Medulla oblongata (tissue), 1 donor: ENCODE measurements around the gene DYRK1A.
"Not testable (repeated sequence)": the region's sequence is repeated elsewhere in the genome, so short reads cannot be mapped to it uniquely, and the experiment has no call there.

Experiments used
- DNase-seq: peaks from one replicate; pipeline ENCODE4 v3.0.0-alpha.2; 2015; ENCODE audit errors: extremely low spot score

DYRK1A gene

DNA sequence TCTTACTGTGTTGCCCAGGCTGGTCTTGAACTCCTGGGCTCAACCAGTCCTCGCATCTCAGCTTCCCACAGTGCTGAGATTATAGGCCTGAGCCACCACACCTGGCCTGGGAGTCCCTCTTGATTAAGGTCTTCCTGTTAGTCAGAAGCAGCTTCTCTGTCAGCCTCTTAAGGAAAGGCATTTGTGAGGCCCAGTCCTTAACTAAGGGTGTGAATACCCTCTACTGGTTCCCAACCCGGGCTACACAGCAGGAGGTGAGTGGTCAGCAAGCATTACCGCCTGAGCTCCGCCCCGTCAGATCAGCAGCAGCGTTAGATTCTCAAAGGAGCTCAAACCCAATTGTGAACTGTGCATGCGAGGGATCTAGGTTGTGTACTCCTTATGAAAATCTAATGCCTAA, 117.2 kb downstream of the DYRK1A start:
- no peak for DNase-seq

DNA sequence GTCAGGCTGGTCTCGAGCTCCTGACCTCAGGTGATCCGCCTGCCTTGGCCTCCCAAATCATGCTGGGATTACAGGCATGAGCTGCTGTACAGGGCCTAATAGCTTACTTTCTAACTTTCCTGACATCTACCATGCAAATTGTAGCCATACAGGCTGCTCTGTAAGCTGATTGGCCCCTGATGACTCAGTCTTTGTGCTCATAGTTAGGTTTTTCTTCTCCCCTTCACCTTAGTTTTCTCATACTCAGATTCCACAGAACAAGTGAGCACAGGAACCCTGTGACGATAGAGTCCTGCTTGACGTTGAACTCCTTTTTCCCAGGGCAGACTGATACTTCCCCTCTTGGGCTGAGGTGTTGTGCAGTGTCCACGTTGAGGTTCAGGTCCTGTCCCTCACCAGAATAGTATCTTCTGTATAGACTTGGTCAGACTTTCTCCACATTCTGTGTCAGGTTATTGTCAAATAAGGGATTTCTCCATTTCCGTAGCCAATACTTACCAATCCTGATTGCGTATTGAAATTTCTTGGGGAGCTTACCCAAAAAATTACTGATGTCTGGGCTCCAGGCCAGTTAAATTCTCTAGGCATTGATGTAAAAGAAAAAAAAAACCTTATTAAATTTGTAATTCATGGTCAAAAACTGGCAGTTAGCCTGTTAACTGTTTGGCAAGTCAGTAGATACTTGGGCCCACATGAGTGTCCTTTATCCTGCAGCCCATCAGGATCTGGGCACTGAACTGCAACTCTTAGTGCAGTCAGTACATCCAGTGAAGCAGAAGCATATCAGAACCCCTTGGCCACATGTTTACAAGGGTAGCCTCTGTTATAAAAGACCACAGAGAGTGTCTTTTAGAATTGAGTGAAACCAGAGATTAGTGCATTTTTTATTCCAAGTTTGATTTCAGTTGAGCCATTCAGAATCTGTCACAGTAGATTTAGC, 118.2 kb downstream of the DYRK1A start:
- peak; percentile 35 for DNase-seq

DNA sequence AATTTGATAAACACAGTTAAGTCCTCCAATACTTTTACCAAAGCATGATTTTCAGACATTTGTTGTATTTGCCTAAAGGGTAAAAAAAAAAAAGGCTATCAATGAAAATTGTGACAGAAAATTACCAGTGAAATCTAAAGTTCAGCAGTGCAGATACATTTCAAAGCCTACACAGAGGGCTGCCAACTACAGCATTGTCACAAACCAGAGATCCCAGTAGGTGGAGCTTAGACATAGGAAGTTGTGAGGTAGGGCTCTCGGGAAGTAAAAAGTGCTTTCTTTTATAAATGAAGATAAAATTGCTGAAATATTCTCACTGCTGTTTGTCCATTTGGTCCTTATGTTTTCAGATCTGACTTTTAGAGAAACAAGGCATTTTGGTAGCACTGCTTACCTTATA, 123.0 kb downstream of the DYRK1A start:
- DNase-seq, result no peak

DNA sequence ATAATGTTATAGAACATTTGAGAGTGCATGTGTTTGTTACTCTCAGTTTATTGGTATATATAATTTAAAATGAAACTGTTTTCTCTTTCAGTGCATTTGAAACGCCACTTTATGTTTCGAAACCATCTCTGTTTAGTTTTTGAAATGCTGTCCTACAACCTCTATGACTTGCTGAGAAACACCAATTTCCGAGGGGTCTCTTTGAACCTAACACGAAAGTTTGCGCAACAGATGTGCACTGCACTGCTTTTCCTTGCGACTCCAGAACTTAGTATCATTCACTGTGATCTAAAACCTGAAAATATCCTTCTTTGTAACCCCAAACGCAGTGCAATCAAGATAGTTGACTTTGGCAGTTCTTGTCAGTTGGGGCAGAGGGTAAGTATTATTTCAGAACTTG, 123.5 kb downstream of the DYRK1A start:
- DNase-seq, result no peak

DNA sequence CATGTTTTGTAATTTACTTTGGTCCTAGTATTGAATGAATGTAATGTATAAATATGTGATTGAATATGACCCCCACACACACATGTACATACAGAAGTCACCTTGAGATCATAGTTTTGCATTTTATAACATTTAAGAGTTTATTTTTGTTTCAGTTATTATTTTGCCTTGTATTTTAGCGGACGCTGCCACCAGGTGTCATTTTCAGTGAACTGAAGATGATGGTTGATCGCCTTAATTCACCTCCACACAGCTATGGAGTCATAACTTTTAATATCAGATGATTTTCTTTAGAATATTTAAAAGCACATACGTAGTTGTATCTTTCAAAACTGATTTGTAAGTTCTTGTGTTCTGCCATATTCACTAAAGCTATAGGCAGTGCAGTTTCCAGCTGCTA, 130.4 kb downstream of the DYRK1A start:
- DNase-seq, result no peak

DNA sequence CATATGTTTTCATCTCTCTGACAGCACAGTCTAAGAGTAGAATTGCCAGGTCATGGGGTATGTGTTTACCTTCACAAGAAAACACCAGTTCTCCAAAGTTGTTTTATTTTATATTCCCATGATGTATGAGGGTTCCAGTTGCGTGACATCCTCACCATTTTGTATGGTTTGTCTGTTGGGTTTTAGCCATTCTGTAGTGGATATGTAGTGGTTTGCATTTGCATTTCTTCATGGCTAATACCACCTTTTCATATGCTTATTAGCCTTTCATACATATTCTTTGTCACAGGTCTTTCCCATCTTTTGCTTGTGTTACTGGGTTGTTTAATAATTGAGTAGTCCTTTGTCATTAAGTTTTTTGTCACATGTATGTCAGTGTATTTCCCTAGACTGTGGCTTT, 132.1 kb downstream of the DYRK1A start:
- DNase-seq, result no peak

DNA sequence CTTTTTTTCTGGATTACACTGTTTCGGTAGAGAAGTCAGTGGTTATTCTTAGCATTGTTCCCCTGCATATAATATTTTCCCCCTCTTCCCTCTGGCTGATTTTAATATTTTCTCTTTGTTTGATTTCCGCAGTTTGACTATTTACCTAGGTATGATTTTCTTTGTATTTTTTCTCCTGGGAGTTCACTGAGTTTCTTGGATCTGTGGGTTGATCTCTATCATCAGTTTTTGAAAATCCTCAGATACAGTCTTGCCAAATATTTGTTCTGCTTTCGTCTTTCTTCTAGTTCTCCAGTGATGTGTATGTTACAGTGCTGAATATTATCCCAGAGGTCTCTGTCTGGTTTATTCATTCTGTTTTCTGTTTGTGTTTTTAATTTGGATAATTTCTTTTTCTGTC, 136.4 kb downstream of the DYRK1A start:
- DNase-seq, result no peak

DNA sequence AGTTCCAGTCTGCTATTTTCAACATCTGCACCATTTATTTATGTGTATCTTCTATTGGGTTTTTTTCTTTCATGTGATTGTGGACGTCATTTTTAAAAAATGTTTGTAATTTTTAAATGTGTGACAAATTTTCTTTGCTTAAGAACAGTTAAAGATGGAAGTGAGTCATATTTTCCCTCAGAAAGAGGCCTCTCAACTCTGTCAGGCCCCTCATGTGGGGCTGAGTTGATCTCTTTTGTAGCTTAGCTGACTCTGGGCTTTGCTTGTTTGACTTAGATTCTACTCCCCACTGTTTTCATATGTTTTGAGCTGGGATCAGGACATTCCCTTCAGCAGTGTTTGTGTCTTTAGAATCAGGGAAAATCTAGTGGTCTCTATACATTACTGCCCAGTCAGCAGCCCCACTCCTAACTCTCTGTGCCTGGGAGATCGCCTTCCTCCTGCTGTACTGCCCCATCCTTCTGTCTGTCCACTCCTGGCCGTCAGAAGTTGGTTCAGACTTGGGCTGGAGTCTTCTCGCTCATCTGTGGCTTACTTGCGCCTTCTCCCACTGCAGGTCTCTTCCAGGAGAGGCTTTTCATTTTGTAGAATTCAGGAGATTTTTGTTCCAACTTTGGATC, 137.4 kb downstream of the DYRK1A start:
- DNase-seq, result no peak

DNA sequence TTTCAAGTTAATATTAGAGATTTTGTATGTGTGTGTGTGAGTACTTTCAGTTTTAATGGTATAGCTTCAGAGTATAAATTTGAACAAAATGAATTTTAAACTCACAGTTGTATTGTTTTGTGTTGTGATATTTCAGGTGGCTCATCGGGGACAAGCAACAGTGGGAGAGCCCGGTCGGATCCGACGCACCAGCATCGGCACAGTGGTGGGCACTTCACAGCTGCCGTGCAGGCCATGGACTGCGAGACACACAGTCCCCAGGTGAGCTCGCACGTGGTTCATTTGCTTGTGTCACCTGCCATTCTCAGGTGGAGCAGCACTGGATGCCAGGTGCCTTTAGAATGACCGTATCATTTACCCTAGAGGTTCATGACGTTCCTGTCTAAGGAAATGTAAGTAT, 139.4 kb downstream of the DYRK1A start:
- no peak for DNase-seq

DNA sequence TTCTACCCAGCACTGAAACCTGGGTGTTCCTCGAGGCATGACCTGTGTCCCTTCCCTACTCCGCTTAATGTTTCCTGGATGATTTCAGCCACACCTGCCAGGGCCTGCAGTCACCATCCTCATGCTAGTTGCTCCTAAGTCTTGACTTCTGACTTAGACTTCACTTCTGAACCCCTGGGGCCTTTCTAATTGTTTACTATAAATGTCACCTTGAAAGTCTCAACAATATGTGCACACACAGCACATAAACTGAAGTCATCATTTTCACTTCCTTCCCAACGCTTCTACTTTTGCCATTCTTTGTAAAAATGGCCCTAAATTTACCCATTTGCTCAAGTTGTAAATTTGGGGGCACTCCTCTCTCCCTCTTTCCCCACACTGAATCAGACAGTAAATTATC, 141.1 kb downstream of the DYRK1A start:
- DNase-seq, result no peak

DNA sequence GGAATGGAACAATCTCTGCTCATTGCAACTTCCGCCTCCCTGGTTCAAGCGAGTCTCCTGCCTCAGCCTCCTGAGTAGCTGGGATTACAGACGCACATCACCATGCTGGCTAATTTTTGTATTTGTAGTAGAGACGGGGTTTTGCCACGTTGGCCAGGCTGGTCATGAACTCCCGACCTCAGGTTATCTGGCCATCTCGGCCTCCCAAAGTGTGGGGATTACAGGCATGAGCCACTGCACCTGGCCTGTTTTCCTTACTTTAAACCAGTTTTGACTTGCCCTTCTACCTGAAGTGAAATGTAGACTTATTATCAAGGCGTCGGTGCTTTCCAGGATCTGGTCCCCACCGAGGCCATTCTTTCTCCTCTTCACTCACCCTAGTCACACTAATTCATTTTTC, 141.8 kb downstream of the DYRK1A start:
- DNase-seq, result no peak

DNA sequence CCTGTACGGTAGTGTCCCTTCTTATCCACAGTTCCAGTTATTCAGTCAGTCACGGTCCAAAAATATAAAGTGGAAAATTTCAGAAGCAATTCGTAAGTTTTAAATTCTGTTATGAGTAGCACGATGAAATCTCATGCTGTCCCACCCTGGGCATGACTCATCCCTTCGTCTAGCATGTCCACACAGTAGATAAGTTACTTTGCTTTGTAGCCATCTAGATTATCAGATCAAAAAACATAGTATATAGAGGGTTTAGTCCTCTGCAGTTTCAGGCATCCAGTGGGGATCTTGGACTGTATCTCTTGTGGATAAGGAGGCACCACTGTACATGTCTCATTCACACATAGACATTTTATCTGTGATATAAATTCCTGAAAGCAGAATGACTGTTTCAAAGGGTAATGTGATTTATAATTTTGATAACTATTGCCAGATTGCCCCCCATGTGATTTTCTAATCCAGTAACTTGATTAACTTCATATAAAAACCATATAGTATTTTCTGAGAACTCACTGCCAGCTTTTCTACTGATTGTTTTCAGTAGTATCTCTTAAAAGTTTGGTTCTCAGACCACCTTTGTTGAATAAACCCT, 143.3 kb downstream of the DYRK1A start:
- DNase-seq, result no peak

DNA sequence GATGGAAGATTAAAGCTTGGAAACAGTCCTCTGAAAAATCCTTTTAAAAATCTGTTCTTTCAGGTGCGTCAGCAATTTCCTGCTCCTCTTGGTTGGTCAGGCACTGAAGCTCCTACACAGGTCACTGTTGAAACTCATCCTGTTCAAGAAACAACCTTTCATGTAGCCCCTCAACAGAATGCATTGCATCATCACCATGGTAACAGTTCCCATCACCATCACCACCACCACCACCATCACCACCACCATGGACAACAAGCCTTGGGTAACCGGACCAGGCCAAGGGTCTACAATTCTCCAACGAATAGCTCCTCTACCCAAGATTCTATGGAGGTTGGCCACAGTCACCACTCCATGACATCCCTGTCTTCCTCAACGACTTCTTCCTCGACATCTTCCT, 145.3 kb downstream of the DYRK1A start:
- DNase-seq, result no peak

DNA sequence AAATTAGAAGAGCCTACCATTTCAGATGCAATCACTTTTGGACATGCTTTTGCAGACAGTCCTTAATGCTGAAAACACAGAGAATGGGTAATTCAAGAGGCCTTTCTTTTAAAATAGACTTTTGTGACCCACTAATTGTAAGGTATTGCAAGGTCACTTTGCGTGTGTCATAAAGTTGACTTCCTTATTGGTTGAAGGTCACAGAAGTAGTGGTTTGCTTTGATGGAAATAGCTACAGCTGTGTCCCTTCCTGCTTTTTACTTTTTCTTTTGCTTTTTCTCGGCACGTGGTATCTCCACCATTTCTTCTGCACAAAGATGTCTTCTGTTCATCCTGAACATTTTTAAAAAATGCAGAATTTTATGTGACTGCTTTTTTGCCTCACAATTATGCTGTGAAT, 146.8 kb downstream of the DYRK1A start:
- DNase-seq, result no peak

DNA sequence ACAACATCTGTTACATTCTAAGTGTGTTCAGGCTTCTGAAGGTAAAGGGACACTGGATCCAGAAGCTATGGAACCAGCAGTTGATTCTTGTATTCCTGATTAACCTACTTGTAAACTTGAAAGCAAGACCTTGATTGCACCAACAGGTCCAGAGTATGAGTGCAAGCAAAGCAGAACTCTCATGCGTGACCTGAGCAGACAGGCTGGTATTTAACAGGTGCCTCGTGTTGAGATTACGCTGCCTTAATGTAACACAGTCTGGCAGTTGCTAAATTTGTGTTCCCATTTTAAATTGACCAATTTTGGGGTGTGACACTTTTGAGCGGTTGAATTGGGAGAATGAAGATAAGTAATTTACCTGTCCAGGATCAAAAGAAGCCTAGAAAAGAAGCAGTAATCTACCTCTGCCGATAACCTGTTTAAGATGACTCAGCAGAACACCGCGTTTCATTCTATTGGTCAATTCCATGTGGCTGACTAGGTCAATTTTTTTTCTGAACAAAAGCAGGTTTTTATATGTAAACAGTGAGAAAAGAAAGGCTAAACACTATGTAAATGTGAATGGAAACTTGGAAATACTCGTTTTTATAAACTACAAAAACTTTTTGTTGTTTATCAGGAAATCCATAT, 147.6 kb downstream of the DYRK1A start:
- DNase-seq, result no peak

DNA sequence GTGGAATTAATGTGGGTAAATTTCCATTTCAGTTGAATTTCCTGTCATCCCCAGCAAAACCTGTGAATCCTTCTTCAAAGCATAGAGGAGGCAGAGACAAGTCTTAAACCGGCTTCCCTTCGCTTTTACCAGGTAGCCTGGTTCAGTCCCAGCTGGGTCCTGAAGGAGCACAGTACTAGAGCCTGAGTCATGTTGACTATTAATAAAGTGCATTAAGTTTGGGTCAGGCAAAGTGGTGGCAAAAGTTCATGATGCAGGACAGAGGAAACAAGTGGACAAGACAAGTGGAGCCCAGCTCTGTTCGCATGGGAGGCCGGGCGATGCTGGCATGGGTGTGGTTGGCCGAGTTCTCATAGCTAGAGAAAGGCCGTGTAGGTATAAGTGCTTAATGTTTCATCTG, 150.4 kb downstream of the DYRK1A start:
- no peak for DNase-seq

DNA sequence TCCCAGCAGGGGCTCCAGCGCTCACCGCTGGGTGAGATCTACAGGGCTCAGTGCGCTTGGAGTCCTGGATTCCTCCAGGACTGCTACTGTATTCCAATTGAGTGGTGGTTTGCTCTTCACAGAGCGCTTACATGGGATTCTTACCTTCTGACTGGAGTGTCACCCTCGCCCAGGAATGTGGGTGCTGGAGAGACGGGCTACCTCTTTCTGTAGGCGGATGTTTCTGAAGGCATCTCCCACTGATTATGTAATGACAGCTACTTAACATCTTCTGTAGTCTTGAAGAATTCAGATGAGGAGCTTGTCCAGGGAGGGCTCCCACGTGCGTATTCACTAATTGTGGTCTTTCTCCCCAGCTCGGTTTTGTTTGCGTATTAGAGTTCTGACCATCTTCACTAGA, 154.2 kb downstream of the DYRK1A start:
- no peak for DNase-seq

DNA sequence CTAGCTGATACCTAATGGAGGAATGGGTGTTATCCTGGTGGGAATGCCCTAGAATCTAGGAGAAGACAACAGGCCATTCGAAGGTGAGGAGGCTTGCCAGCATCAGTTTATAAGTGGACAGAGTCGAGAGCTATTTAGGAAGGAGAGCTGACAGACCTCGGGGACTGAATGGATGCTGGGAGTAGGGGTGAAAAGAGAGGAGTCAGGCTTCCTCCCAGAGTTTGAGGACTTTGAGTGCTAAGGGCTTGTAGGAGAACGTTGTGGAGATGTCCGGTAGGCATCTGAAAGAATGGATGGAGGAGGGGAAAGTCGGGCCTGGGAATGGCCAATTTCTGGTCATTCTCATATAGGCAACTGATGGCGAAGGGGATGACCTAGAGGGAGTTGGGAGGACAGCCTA, 155.1 kb downstream of the DYRK1A start:
- DNase-seq, result no peak

DNA sequence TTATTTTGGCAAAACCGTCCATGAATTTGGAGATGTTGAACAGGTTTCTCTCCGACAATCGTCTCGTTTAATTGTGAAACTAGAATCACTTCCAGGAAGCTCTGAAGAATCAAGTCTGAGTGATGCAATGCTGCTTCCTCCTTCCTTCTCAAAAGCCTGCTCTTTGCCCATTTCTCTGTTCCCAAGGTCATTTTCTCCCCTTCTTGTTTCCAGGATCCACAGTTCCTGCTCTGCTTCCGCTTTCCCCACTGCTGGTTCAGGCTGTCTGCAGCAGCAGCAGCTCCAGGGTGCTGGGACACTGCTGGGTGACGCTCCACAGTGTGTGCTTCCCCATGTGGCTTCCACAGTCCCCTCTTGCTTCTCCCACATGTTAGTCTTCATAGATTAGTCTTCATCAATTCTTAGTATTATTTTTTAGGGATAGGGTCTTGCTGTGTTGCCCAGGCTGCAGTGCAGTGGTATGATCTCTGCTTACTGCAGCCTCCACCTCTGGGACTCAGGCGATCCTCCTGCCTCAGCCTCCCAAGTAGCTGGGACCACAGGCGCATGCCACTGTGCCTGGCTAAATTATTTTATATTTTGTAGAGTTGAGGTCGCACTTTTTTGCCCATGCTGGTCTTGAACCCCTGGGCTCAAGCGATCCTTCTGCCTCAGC, 156.2 kb downstream of the DYRK1A start:
- no peak for DNase-seq

DNA sequence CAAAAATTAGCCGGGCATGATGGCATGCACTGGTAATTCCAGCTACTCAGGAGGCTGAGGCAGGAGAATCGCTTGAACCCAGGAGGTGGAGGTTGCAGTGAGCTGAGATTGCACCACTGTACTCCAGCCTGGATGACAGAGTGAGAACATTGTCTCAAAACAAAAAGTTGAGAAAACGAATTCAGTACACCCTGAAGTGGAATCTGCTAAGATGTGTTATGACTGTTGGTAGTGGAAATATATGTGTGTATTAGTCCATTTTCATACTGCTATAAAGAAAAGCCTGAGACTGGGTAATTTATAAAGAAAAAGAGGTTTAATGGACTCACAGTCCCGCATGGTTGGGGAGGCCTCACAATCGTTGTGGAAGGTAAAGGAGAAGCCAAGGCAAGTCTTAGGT, 158.4 kb downstream of the DYRK1A start:
- not testable (repeated sequence) for DNase-seq

DNA sequence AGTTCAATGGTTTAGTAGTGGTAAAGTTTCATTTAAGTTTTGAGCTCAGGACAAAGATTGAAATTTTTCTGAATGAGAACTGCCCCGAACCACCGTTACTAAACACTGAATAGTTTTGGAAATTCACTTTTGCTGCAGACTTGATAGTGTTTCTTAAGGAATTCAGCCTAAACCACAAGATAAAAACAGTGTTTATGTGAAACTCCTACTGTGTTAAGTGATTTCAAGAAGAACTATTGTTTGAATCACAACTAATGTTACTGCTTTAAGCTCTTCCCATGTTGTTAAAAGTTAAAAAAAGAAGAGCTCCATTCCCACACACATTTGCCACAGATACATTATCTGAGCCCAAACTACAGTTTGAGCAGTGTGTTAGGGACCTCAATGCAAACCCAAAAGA, 159.2 kb downstream of the DYRK1A start:
- no peak for DNase-seq

DNA sequence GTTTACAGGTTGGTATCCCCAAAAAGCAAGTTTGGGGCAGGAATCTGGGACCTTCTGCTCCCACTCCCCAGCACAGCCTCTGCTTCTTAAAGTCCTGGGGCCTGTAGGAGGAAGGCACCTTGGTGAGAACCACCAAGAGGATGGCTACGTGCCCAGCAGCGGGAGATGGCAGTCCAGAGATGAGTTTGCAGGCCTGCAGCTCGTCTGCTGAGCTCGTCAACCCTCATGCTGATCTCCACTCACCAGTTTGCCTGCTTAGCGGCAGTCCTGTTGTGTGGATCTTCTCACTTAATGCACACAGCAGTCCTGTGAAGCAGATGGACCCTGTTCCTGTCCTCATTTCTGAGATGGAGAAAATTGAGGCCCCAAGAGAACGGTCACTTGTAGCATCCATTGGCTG, 160.5 kb downstream of the DYRK1A start:
- DNase-seq, result no peak
